ENCODE results near the gene DPYD. TPM values are rescaled to one million over a fixed set of nuclear protein-coding genes. Genes with fewer than 3 reads are reported as not detected.

The DPYD gene
- total RNA-seq, 1 donor from 2014 or later: 9.2 TPM

GRCh38 chr1:97824200-97824599 lies 96.6 kb downstream of the DPYD start:
- no peak for TF ChIP-seq CTCF (IDR thresholded peaks at IDR 0.05; ENCODE audit: borderline replicate concordance)
- Histone ChIP-seq H3K4me1 (peaks cover 10% of the 10 kb centered on the region), H3K27ac (replicated peaks) (no peak overlapping the region), H3K9me3 (replicated peaks) (no peaks in the 10 kb centered on the region), H3K36me3 (peaks cover 7% of the 10 kb centered on the region), H3K27me3 (ENCODE audit: low read depth) (no peaks in the 10 kb centered on the region), H3K4me3 (no peak overlapping the region)
- DNase-seq: no peak
- intact Hi-C loops (cut with micrococcal nuclease): no loop called here

GRCh38 chr1:97820470-97821188 lies 100.2 kb downstream of the DPYD start:
- Histone ChIP-seq H3K36me3 (no peaks in the 10 kb centered on the region), H3K27me3 (ENCODE audit: low read depth) (no peaks in the 10 kb centered on the region), H3K9me3 (replicated peaks) (no peaks in the 10 kb centered on the region), H3K27ac (replicated peaks) (no peak overlapping the region), H3K4me3 (no peak overlapping the region), H3K4me1 (peaks cover 17% of the 10 kb centered on the region)
- intact Hi-C loops (cut with micrococcal nuclease): no loop called here
- no peak for DNase-seq
- peak; percentile 70 for TF ChIP-seq CTCF (IDR thresholded peaks at IDR 0.05; ENCODE audit: borderline replicate concordance)

- no peak for TF ChIP-seq CTCF (IDR thresholded peaks at IDR 0.05; ENCODE audit: borderline replicate concordance)
- Histone ChIP-seq H3K36me3 (no peaks in the 10 kb centered on the region), H3K4me3 (no peak overlapping the region), H3K27me3 (ENCODE audit: low read depth) (no peaks in the 10 kb centered on the region), H3K4me1 (peaks cover 7% of the 10 kb centered on the region), H3K9me3 (replicated peaks) (no peaks in the 10 kb centered on the region), H3K27ac (replicated peaks) (no peak overlapping the region)
- intact Hi-C loops (cut with micrococcal nuclease): no loop called here
- DNase-seq: no peak
Measured at GRCh38 chr1:97816927-97817326, 103.9 kb downstream of the DPYD start.

- Histone ChIP-seq H3K27ac (replicated peaks) (no peak overlapping the region), H3K27me3 (ENCODE audit: low read depth) (no peaks in the 10 kb centered on the region), H3K36me3 (no peaks in the 10 kb centered on the region), H3K4me1 (peaks cover 7% of the 10 kb centered on the region), H3K9me3 (replicated peaks) (no peaks in the 10 kb centered on the region), H3K4me3 (no peak overlapping the region)
- TF ChIP-seq CTCF (IDR thresholded peaks at IDR 0.05; ENCODE audit: borderline replicate concordance): no peak
- intact Hi-C loops (cut with micrococcal nuclease): no loop called here
- no peak for DNase-seq
Measured at GRCh38 chr1:97814804-97815203, 106.0 kb downstream of the DPYD start.

GRCh38 chr1:97814121-97814520 lies 106.7 kb downstream of the DPYD start:
- intact Hi-C loops (cut with micrococcal nuclease): no loop called here
- TF ChIP-seq CTCF (IDR thresholded peaks at IDR 0.05; ENCODE audit: borderline replicate concordance): no peak
- H3K27ac ChIP-seq (replicated peaks): no peak overlapping the region
- no peaks in the 10 kb centered on the region for H3K27me3 ChIP-seq (ENCODE audit: low read depth)
- peaks cover 7% of the 10 kb centered on the region for H3K4me1 ChIP-seq
- H3K36me3 ChIP-seq: no peaks in the 10 kb centered on the region
- no peaks in the 10 kb centered on the region for H3K9me3 ChIP-seq (replicated peaks)
- no peak overlapping the region for H3K4me3 ChIP-seq
- DNase-seq: no peak
